HUDEP-2 (cell line): ENCODE data around the gene ALKBH6.
A peak's percentile ranks its signal among the peaks of the same experiment; 100 is the strongest.

ENCODE experiments used
- DNase-seq, 76 experiments: peaks; one replicate each; lab custom pipeline; 2025; ENCODE audit not compliant: unreplicated experiment in 76 of 76; lab: John Stamatoyannopoulos, UW

Gene ALKBH6

DNA sequence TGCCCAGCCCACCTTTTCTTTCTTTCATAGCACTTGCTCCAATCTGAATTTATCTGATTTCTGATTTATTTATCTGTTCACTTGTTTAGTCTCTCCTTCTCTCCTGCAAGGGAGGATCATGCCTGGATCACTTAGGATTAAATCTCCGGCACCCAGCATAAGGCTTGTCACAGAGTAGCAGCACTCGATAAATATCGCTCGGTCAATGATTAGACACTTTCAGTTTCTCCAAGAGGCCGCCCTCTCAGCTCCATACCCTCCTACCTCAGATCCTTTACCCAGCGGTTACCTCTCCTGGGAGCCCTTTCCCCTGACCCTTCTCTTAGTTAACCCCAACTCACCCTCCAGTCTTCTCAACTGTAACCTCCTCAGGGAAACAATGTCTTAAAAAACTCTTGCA lies 17.3 kb upstream of the ALKBH6 start:
- no peak for DNase-seq

- peak in 1 of 76 experiments; percentile 9 for DNase-seq
Observed at GRCh38 chr19:36030264-36031148, 16.5 kb upstream of the ALKBH6 start.

- DNase-seq, result no peak
Observed at GRCh38 chr19:36028313-36029041, 14.5 kb upstream of the ALKBH6 start.

DNA sequence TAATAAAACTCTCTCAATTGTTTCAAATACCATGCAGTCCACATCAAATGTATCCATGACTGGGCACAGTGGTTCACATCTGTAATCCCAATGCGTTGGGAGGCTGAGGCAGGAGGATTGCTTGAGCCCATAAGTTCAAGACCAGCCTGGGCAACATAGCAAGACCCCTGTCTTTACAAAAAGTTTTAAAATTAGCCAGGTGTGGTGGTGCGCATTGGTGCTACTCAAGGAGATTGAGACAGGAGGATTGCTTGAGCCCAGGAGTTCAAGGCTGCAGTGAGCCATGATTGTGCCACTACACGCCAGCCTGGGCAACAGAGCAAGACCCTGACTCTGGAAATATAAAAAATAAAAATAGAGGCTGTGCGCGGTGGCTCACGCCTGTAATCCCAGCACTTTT lies 13.7 kb upstream of the ALKBH6 start:
- DNase-seq, result no peak

- no peak for DNase-seq
Observed at GRCh38 chr19:36026091-36026876, 12.3 kb upstream of the ALKBH6 start.

DNA sequence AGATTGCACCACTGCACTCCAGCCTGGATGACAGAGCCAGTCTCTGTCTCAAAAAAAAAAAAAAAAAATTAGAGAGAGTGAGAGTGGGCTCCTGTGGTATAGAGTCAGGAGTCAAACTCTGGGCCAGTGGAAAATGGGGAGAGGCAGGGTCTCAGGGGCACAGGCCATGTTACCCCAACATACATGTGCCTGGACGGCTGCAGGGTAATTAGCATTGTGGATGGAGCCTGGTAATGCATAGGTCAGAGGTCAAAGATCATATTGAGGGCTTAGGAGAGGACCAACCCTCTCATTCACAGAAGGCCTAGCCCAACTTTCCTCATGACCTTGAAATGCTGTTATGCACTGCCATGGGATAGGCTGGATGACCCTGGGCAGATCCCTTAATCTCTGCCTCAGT lies 11.5 kb upstream of the ALKBH6 start:
- no peak for DNase-seq

- no peak for DNase-seq
Observed at GRCh38 chr19:36023432-36023831, 9.4 kb upstream of the ALKBH6 start.

DNA sequence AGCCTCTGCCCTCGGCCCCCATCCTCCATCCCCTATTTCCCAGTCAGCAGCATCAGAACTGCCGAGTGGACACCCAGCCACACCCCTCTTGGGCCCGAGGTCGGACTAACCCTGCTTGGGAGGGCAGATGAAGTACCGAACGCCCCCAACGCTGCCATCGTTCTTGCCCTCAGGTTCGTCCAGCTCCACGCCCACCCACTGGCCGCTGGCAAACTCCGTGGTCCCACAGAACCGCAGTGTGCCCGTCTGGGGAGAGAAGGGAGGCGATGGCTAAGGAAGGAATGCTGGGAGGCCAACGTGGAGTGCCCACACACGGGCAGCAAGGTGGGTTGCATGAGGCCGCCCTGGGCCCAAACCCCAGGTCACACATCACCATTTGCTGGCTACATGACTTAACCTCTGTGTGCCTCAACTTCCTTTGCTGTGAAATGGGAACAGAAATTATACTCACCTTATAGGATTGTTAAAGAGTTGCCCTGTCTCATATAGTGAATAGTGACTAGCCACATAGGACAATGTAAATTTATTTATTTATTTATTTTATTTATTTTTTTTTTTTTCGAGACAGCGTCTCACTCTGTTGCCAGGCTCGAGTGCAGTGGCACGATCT lies 5.2 kb upstream of the ALKBH6 start:
- DNase-seq, result no peak

DNA sequence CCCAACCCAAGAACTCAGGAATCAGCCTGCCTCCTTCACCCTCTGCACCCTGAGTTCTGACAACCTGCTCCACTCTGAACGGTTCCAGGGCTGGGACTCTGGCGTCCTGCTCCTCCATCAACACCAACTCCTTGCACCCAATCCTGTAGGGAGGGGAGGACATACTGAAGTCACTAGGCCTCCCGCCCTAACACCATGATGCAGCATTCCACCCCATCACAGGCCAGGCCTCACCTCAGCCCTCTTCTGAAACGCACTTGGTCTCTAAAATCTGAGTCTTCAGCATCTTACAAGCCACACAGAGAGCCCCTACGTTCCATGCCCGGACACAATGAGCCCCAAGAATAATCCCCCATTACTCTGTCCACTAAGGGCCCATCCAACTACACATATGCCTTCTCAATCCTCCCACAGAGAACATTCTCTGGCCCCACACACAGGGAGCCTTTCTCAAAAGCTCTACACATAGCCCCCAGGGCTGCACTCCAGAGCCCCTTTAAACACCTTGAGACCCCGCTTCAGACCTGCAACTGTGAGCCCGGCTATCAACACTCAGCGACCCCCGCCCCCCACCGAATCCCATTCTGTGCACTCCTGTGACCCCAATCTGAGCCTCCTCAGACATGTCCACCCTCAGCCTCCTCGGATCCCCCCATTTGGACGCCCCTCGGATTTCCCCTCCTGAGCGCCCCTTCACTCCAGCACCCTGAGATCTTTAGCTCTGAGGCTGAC lies 567 bp downstream of the ALKBH6 start:
- peak in 15 of 76 experiments; percentile 6 to 41 (median 23) for DNase-seq

- no peak for DNase-seq
Observed at GRCh38 chr19:36010402-36010801, 3.6 kb downstream of the ALKBH6 start.

DNA sequence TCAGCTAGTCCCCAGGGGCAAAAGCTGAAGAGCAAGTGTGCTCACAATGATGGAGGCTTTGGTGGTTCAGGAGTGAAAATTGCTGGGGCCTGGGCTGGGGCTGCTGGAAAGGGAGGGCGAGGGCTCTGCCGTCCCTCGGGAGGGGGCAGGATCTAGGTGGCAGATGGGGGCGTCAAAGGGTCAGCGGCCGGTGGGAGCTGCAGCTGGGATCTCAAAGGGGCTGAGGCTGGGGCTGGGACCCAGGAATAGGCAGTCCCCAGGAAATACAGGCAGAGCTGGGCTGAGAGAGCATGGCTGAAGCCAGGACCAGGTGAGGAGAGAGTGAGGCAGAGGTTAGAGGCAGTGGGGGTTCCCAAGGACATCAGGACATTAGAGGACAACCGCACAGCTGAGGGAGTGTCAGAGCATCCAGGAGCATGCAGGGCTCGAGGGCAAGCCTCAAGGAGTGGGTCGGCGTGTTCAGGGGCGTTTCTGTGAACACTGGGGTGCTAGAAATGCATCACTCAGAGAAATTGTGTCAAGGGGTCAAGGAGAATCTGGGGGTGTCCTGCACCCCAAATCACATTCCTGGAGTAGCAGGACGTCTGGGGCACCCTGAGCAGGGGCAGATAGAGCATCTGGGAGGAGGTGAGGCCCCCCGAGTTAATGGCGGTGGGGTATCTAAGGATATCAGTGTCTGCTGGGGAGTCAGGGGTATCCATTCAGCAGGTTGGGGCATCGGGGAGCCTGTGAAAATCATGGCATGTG lies 4.2 kb downstream of the ALKBH6 start:
- no peak for DNase-seq

- DNase-seq, result peak in 59 of 76 experiments; percentile 3 to 79 (median 52)
Observed at GRCh38 chr19:36009220-36009619, 4.8 kb downstream of the ALKBH6 start.

DNA sequence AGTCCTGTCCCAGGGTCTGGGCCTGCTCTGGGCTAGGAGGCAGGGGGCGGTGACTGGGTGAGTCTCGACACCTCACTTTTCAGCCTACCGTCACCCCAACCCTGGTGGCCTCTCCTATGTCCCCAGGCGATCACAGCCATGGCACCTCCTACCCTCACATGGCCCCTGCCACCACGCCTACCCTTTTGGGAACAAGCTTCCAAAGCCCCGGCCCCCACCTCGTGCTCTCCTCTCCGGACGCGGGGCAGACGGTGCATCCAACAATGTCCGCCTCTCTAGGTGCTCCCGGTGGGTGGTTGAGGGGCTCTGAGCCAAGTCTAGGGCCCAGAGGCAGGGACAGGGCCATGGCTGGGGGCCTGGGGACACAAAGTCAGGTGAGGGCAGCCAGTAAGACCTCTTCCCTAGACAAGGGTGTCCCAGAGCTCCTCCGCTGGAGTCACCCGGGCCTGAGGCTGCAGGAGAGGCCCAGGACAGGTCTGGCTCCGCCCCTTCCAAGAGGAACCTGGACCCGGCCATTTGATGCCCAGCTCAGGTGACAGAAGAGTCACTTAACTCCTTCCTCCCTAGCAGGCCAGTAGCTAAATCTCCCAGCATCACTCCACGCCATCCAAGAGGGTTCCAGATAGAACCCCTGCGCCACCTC lies 5.6 kb downstream of the ALKBH6 start, which contains the start of gene SYNE4:
SYNE4 (minus strand) TSS at position 478 of the 643 bp plus-strand sequence; CDS start at position 346, 132 bp downstream.
- no peak for DNase-seq

DNA sequence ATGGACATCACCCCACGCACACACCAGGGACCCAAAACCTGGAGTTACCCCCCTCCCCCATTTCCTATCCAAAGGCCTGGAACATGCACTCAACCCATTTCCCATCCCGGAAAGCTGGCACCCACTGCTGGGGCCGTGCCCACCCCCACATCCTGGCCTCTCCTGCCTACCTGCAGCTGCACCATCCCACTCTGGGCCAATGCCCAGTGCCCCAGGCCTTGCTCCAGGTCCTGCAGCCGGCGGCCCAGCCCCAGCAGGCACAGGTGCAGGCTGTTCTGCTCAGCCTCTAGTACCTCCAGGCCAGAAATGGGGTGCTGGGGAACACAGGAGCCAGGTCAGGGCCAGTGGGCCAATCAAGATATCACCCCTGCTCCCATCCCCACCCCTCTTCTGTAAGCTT lies 7.1 kb downstream of the ALKBH6 start:
- DNase-seq, result no peak

DNA sequence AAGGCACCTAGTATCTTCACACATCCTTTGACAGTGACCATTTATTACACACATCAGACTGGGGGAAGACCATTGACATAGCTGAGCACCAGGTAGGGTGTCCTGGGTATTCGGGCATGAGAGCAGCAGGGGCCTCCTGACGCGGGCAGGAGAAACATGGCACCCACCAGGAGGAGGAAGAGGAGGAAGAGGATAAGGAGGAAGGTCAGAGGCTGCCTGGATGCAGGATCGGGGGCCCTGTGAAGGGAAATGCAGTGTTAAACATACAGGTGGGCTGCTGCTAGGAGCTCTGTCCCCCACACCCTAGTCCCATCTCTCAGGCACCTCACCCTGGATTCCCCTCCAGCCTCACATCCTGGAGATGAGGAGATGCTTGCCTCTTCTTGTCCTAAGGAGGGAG lies 10.7 kb downstream of the ALKBH6 start:
- no peak for DNase-seq

GRCh38 chr19:36001605-36002004 lies 12.4 kb downstream of the ALKBH6 start:
- no peak for DNase-seq

- DNase-seq, result no peak
Observed at GRCh38 chr19:35996777-35997176, 17.2 kb downstream of the ALKBH6 start.

DNA sequence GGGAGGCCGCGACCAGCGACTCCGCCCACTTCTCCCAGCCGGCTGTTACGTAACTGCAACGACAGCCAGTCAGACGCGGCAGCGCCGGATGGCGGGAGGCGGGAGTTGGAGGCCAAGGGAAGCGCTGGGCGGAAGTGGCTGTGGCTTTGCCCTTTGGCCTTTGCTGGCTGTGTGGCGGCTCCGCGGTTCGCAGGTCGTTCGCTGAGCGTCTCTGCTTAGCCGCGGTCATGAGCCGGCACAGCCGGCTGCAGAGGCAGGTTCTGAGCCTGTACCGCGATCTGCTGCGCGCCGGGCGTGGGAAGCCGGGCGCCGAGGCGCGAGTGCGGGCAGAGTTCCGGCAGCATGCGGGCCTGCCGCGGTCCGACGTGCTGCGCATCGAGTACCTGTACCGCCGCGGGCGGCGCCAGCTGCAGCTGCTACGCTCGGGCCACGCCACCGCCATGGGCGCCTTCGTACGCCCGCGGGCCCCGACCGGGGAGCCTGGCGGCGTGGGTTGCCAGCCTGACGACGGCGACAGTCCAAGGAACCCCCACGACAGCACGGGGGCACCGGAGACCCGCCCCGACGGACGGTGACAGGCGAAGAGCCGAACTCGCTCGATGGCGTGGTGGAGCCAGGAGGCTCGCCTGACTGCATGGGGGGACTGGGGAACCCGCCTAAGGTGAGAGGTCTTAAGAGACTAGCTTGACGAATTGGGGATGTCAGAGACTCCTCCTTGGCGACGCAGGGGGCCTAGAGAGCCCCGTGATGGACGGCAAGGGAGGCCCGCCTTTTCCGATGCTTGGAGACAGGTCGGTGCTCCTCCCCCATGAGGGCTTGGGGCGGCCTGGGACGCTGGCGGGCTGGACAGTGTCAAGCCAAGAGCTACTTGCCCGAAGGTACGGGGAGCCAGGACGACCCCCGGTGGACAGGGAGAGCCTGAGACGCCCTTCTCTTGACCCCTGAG lies 18.7 kb downstream of the ALKBH6 start, which contains the start of gene SDHAF1:
SDHAF1 (plus strand) TSS at position 141 of the 946 bp plus-strand sequence; CDS start at position 228, 87 bp downstream.
- peak; percentile 32 to 99 (median 97) for DNase-seq
